Mucosa of gallbladder (tissue), 1 donor: Measurements from ENCODE around the gene ANKRD9. TPM values are rescaled to one million over a fixed set of nuclear protein-coding genes. Genes with fewer than 3 reads are reported as not detected.

Experiments used
- DNase-seq: peaks from one replicate; pipeline ENCODE4 v3.0.0-alpha.2; 2020; ENCODE audit warnings: low spot score
- total RNA-seq: library from RNA; stranded (reverse); gene quantifications from one replicate; pipeline ENCODE4 v1.2.1, GENCODE V29; 2021
- donor health status: DM: no; HTN: no; CAD: no.

The ANKRD9 gene
- total RNA-seq, 1 donor from 2014 or later, result 72.1 TPM

DNA sequence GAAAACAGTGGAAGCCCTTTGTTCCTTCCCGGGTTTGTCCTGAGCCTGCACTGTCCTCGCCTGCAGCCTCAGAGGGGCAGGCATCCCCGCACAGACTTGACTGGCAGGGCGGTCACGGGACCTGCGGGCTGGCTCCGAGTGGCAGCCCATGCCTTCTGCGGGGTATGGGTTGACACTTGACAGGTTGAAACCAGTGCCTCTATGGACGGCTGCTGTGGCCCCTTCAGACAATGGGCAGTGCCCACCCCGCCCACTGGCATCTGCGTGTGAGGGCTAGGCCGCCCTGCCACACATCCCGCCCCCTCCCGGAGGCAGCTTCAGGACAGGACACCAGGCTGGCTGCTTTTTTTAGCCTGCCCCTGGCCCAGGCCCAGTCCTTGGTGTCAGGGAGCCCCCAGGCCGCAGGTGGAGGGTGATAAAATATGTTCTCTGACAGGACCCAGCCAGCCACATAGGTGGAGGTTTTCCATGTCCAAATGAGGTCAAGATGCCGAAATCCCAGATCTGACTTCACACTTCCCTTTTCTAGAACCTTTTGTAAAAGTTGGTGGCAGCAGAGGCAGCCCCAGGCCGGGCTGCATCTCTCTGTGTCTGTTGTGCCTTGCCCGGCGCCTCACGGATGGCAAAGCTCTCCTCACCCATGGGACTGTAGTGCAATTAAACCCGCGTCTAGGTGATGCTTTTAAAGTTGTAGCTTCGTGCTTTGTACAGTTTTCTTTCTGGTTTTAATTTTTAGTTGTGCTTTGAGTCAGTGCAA, 10.0 kb downstream of the ANKRD9 start:
- DNase-seq, result no peak

DNA sequence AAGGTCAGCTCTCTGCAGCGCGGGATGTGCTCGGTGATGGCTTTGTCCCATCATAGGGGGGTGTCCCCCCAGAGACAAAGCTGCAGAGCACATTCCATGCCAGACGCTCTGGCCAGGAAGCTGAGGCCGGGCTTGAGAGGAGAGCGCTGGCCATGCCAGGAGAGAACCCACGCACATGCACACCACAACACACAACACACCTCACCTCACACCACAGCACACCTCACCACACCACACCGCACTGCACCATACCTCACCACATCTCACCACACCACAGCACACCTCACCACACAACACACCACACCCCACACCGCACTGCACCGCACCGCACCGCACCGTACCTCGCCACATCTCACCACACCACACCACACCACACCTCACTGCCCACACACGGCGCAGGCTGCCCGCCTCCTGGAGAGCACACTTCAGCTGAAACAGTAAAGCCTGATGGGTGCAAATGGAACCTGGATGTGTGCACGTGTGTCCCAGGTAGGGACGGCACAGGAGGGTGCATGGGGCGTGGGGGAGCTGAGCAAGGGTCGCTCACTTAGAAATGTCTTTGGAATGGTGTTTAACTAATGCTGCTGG, 10.8 kb downstream of the ANKRD9 start:
- no peak for DNase-seq

DNA sequence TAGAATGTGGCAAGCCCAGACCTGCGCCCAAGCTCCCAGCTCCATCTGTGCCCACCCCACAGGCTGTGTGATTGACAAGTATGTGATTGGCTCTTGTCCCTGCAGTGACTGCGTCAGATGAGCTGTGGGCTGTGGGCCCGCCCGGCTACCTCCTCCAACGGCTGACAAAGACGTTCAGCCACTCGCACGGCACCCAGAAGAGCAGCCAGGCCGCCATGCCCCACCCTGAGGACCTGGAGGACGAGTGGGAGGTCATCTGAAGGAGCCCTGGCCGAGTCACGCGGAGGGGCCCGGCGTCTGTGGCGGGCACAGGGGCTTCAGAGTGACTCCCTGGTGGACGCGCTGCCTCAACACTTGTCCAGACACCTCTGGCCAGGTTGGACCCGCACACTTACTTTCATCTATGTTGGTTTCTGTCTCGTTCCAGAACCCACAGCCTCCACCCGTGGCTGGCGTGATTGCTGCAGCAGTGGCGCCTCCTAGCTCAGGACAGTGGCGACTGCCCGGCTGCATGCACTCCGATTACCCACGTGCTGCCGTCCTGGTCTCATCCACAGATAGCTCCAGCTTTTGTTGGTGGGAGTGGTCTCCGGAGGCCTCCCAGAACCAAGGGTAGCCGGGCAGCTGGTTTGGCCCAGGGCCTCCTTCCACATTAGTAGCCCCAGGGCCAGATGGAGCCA, 11.4 kb downstream of the ANKRD9 start:
- DNase-seq, result no peak

DNA sequence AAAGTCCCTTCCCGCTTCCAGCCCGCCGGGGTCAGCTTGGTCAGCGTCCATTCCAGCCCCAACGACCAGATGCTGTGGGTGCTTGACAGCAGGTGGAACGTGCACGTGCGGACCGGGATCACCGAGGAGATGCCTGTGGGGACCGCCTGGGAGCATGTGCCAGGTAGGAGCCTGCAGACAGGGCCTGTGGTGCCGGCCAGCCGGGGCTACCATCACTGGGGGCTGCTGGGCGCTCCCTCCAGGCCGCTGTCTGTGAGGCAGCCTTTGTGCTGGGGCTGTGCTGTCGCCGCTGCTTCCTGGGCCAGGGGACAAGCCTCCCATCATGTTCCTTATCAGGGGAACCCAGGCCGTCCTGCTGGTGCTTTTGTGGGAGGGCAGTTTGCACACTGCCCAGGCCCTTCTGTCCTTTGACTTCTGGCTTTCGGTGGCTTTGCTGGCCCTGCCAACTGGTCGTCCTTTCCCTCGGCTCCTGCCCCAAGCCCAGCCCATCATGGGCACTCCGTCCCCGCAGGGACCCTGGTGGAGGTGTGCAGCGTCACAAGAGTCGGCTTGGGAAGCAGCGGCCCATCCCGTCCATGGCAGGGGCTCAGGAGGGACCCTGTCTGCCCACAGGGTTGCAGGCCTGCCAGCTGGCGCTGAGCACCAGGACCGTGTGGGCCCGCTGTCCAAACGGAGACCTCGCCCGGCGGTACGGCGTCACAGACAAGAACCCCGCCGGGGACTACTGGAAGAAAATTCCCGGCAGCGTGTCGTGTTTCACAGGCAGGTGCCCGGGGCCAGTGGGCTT, 12.4 kb downstream of the ANKRD9 start:
- no peak for DNase-seq

DNA sequence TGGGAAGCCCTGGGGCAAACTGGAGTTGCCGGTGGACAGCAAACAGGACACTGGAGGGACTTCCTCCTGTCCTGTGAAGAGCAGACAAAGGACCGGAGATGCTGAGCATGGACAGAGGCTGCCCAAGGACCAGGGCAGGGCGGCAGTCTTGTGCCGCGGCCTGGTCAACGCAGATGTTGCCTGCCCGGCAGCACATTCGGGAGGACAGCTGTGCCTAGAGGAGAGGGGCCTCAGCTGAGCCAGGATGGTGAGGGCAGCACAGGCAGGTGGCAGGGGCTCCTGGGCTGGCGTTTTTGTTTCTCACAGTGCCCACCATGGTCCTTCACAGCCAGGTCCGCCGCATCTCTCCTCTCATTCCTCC, 13.3 kb downstream of the ANKRD9 start:
- DNase-seq, result no peak

DNA sequence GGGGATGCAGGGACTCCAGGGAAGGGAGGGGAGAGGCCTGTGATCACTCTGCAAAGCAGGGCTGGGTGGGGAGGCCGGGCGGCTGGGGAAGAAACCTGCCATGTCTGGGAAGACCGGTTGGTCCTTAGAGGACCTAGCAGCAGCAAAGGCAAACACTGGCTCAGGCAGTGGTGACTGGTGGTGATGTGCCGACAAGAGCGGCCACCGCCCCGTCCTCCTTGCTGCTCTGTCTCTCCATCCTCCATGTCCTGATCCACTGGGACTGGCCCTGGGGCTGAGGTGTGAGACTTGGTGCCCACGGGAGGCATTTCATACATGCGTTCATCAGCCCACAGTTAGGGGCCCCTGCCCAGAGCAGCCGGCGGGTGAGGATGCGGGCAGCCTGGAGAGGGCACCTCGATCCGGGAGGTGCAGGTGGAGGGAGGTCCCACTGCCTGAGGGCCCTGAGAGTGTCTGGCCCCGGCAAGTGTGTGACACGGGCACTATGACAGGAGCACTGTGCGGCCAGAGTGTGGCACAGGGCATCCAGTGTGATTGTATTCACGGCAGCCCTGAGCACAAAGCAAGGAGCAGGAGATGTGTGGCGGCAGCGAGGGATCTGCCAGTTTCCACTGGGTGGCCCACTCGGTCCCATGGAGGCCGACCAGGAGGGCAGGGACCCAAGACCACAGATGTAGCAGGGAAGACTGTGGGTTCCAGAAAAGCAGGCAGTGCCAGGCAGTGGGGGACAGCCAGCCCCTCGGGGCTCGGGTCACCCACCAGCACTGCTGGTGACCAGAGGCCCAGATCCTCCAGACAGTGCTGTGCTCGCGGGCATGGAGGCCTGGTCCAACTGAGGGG, 13.9 kb downstream of the ANKRD9 start:
- DNase-seq, result no peak

DNA sequence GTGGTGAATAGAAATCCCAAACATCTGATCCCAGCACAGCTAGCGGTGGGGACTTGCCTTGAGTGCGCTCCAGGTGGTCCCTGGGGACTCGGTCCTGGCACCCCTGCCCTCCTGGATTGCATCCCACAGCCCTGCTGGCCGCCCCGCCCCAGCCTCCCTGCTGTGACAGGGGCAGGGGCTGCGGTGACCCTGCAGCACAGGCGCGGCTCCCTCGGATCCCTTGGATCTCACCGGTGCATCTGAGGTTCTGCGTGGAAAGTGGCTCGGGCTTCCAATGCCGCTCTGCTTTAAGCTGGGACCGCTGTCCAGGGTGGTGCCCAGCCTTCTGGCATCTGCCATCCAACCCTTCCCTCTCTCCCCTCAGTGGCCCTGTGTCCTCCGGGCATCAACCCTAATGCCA, 16.0 kb downstream of the ANKRD9 start:
- no peak for DNase-seq

DNA sequence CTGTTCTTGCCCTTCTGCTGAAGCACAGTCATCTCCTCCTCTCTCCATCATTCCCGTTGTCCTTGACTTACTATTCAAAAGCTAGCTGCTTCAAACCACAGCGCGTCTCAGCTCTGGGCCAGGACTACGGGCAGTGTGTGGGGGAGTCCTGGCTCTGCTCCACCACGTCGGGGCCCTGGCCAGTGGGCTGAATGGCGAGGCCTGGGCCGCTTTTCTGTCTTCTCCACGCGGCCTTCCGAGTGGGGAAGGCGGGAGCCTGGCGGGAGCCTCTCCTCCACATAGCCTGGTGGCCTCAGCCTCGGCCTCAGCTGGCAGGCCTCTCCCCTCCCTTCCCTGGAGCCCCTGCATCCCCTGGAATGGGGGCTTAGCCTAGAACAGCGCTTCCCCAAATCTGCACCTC, 16.5 kb downstream of the ANKRD9 start:
- DNase-seq, result no peak

DNA sequence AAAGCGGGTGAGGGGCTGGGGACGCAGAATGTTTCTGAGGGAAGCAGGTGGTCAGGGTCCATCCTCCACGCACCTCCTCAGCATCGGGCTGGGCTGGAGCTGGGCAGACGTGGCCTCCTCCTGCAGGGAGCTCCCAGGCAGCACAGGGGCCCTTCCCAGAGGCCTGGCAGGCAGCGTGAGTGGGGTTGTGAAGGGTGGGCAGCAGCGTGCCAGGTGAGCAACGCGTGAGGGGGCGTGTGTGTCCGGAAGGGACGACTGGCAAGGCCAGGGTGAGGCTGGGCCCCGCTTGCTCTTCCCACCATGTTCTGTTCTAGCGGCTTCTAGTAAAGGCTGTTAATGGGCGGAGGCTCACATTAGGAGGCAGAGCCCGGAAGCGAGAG, 17.1 kb downstream of the ANKRD9 start:
- DNase-seq, result no peak

DNA sequence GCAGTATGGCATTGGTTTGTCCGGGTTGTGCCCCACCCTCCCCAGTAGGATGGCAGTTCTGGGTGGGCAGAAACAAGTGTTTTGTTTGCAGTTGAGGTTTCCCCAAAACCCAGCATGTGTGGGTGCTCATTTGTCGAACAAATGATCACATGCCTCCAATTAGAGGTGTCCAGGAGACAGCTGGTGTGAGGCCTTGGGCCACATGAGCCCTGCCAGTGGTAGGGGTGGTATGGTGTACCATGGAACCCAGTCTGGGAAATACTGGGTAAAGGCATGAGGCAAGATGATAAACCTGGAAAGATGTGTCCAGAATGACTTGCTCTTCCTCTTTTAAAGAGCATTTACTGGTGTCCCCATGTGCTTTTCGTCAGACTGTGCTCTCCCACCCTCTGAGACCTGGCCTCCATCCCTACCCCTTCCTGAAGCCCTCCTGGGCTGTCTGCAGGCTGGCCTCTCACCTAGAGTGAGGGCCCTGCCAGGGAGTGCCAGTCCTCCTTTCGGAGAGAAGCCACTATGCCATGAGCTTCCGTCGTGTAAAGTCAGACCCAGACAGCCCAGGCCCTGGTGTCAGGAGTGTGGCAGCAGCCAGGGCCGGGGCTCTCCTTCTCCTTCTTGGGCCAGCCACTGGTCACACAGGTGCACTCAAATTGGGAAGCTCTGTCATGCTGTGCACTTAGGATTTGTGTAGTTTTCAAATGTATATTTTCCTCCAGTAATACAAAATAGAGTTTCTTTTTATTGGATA, 17.6 kb downstream of the ANKRD9 start:
- DNase-seq, result no peak

DNA sequence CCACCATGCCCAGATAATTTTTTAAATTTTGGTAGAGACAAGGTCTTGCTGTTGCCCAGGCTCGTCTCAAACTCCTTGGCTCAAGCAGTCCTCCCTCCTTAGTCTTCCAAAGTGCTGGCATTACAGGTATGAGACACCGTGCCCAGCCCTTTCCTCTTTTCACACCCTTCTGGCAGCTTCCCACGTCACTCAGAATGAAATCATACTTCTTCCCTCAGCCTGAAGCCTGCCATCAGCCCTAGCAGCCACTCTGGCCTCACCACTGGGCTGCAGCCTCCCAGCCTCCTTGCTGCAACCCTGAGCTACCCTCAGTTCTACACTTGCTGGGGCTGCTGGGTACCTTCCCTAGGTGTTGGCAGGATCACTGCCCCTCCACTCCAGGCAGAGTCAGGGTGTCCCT, 18.2 kb downstream of the ANKRD9 start:
- no peak for DNase-seq

DNA sequence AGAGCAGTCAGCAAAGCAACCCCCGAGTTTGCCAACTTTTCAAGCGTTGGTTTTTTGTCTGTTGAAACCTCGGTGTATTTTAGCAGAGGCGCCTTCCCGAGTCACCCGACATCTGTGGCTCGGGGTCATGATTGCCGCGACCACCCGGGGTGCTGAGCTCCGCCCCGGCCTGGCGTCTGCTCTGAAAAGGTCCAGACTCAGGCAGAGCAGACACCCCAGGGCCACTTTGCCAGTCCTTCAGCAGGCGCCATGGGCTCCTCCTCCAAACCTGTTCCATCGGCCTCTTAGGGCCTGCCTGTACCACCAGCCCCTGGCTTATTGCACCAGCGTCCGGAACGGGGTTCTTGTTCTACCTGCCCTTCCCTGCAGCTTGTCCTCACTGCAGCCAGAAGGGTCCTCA, 19.1 kb downstream of the ANKRD9 start:
- DNase-seq, result no peak

DNA sequence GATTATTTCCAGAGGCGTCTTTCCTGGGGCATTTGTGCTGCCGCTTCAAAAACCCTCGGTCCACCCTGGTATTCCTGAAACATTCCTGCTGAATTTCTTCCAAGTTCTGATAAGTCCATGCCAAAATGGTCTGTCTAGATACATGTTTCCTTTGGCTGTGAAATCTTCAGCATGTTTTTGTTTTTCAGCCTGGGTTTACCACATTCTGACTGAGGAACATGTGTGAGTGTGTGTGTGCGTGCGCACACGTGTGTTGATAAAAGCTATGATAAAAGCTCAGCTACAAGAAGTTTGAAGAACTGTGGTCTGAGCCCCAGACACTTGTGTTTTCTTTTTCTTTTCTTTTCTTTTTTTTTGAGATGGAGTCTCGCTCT, 22.4 kb downstream of the ANKRD9 start:
- no peak for DNase-seq

DNA sequence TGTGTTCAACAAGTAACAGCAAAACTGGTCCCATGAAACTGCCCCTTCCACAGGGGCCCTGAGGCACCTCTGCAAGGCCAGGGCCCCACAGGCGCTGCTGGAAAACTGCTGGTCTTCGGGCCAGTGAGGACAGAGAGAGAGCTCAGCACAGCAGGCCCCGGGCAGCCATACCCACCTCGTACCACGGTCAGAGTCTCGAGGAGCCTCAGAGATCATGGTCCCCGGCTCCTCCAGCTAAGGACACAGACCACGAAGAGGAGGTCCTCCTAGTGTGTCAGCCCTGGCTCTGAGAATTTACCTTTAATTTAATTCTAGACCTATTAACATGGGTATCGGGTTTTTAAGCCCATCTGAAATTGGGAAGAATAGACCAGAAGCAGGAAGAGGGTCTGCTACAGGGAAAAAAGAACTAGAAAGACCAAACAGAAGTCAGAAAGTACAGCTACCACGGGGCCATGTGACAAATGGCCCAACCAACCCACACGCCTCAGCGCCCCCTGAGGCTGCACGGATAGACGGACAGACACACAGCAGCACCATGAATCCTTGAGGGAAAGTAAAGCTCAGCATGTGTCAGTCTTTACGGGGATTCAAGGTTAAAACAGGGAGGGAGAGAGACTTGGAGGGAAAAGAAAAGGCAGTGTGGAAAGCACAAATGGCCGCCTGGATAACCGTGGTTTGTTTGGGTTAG, 22.9 kb downstream of the ANKRD9 start:
- DNase-seq, result no peak

DNA sequence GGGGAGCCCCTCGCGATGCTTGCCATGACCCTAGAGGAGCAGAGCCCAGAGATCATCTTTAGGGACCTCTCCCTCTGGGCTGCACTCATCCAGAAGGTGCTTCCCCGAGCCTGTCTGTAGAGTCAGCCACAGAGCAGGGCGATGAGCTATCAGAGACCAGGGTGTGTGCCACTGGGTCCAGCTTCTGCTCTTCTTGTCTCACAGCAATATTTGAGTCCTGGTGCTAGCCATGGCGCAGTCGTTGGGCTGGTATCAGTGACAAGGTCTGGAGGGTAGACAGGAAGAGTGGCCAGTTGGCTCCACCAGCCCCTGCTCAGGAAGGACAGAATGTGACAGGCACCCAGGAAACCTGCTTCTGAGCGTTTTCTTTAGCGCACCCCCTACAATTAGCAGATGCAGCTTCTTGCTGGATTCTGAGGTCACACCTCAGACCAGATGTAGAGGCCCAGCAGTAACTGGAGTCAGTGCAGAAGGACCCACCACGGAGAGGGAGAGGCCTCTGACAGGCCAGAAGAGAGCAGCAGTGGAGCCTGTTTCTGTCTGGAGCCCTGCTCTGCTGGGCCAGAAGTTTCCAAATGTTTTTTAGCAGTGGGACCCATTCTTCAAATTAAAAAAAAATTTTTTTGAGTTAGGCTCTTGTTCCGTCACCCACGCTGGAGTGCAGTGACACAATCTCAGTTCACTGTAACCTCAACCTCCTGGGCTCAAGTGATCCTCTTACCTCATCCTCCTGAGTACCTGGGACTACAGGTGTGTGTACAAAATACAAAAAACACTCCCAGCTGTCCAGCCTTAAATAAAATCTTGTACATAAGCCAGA, 23.7 kb downstream of the ANKRD9 start:
- no peak for DNase-seq

DNA sequence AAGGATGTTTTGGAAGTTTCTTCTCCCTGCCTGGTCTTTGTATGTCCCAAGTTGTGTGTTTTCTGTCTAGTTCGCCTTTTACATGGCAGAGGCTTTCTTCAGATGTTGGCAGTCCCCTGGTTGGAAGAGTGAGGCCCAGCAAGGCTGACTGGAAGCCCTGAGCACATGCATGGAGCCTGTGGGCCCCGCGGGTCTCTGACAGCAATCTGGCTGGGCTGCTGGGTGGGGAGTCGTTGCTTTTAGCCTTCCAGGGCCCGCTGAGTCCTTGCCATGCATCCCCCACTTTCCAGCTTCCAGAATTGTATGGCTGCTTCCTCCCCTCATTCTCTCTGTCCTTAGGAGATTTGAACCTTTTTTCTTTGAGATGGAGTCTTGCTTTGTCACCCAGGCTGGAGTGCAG, 25.3 kb downstream of the ANKRD9 start:
- no peak for DNase-seq

DNA sequence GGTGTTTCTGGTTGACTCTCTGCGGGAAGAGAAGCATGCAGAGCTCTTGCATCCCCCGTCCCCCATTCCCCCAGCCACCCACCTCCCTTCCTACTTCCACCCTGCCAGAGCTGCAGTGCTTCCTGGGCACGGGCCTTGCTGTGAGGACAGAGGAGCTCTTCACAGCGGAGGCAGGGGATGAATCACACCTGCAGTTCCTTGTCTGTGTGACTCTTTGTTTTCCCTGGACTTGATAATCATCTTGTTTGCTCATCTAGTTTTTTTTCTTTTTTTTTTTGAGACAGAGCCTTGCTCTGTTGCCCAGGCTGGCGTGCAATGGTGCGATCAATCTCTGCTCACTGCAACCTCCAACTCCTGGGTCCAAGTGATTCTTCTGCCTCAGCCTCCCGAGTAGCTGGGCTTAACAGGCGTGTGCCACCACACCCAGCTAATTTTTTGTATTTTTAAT, 27.8 kb downstream of the ANKRD9 start:
- DNase-seq, result peak; percentile 45

DNA sequence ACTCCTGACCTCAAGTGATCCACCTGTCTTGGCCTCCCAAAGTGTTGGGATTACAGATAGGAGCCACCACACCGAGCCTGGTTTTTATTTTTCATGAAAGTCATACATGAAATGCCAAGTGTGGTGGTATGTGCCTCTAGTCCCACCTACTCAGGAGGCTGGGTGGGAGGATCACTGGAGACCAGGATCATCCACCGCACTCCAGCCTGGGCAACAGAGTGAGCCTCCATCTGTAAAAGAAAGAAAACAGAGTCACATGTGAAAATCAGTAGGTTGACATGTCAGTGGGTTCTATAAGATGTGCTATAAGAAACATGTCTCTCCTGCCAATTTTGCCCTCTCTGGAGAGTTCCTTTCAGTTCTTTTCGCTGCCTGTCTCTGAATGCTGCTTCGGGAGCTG, 28.2 kb downstream of the ANKRD9 start:
- no peak for DNase-seq

DNA sequence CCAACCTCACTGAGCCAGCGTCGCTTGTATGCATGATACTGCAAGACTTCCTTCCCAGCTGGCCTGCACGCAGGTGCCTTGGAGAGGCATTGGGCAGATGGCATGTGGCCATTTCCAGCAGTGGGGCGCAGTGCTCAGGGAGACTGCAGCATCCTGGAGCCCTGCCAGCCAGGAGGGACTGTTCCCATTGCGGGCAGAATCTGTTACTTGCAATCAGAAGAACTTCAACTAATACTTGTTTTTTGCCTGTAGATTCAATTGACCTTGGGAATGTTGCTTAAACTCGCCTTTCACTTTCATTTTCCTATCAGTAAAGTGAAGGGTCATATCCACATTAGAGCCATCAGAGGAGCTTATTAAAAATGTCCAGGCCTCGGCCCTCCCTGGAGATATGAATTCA, 29.8 kb downstream of the ANKRD9 start:
- DNase-seq, result peak; percentile 57
